ENCODE data around the gene DMD.
A peak's percentile ranks its signal among the peaks of the same experiment; 100 is the strongest.

DMD gene

DNA sequence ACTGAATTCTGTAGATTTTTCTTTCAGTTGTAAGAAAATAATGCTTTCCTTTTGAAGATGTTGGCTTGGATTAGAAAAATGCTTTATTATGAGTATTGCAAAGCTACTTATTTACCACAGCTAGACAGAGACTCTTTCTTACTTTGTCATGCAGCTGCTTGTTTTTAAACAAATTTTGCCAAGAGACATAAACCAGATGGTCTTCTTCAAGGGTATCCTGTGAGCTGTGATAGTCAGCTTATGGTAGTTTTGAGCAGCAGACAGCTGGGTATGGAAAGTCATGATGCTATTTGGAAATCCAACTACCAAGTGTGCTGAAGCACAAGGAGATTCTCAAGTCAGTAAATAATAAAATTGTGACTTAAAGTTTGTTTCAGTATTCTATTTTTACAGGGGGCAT, 941.5 kb downstream of the DMD start:
- DNase-seq (ENCODE audit: low read depth, low spot score): no peak

DNA sequence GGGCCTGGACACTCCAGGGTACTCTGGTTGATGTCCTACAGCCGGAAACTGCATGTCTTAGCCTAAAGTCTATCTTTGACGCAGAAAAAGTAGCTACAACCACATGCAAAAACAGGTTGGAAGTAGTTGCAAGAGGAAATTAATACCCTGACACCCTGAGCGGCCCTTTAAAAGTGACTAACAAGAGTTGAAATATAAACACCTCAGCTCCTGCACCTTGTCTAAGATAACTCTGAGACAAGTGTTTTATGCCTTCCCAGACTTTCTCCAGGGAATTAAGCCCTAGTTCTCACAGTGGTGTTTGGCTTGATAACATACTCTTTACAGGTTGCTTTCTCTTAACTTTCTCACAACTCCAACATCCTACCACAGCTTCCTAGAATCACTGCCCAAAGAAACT, 943.1 kb downstream of the DMD start:
- DNase-seq (ENCODE audit: low read depth, low spot score): no peak

DNA sequence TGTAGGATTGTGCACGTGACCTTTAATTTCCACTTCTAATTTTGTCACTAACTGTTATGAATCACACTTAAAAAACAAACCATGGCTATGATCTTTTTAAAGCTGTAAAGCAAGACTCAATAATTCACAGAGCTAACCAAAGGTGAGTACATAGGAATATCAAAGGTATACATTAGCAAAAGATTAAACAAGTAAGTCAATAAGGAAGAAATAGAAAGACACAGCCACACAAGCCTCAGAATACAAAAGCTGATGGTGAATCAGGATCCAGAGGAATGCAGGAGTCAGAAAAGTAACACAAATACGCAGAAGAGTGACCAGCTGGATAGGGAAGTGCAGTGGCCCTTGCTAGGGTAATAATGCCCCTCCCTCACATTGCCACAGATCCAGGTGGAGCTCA, 943.6 kb downstream of the DMD start:
- no peak for DNase-seq (ENCODE audit: low read depth, low spot score)

DNA sequence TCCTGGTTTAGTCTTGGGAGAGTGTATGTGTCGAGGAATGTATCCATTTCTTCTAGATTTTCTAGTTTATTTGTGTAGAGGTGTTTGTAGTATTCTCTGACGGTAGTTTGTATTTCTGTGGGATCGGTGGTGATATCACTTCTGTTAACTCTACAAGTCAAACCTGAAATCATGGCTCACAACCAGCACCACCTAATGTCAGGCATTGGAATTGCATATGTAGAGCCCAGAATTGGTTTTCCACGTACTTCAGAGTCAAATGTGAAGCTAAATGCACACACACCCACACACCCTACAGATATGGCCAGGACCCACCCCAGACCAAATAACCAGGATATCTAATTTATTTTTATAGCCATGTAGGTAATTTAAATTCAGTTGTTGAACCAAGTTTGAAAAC, 964.7 kb downstream of the DMD start:
- peak; percentile 19 for DNase-seq (ENCODE audit: low read depth, low spot score)

DNA sequence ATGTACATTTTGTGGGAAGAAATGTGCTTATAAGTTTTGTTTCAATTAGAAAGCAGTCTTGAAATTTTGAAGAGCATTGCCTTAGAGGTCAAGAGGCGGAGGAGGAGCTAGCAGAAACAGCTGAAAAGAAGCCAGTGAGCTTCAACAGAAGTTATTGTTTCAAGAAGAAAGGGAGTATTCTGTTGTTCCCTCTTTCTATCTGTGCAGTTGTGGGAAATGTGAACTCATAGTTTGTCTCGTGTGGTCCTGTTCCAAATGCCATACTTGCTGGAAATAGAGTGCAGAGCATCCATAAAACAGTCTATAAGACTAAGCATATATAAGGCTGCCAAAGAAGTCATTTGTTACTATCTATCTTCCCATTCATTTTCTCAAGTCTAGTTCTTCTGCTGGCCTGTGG, 1015.7 kb downstream of the DMD start:
- no peak for DNase-seq (ENCODE audit: low read depth, low spot score)

DNA sequence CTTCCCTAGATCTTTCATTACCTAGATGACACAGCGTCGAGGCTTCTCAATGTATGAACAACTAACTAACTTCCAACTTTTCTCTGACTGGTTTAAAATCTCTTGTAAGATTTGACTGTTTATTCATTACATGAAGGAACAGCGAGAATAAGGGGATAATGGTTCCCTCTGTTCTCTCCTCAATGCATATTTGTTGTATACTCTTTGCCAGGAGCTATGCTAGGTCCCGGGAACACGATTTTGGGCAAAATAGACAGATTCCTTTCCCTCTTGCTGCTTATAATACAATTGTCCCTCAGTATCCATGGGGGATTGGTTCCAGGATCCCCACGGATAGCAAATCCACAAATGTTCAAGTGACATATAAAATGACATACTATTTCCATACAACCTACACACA, 1020.0 kb downstream of the DMD start:
- DNase-seq (ENCODE audit: low read depth, low spot score): no peak

DNA sequence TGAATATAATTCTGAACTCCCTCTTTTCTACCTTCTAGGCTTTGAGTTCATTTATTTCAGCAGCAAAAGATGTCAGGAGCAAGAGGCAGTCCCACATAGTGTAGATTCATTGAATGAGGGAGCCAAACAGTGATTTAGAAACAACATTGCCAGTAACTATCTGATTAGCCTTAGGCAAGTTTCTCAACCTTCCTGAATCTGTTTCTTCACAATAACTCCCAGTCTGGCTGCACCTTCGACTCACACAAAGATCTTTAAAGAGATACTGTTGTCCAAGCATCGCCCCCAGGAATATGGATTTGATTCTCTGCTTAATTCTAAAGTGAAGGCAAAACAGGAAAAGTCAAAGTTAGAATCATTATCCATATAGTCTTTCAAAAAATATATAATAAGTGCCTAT, 1026.2 kb downstream of the DMD start:
- DNase-seq (ENCODE audit: low read depth, low spot score): no peak

DNA sequence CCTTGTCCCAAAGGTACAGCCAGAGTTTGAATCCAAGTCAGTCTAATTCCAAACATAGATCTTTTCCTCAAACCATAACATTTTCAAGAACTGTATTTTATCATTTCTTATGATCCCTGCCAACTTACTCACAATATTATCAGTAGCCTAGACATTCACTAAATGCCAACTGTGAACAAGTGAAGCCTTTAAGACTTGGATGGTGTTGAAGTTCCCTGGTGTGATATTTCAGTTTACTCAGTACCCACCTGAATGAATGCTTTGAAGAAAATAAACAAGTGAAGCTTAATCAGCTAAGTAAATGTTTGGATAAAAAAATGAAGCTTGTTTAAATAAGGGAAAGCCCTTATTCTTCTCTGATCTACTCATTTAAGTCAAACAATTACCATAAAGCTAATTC, 1028.3 kb downstream of the DMD start:
- no peak for DNase-seq (ENCODE audit: low read depth, low spot score)

DNA sequence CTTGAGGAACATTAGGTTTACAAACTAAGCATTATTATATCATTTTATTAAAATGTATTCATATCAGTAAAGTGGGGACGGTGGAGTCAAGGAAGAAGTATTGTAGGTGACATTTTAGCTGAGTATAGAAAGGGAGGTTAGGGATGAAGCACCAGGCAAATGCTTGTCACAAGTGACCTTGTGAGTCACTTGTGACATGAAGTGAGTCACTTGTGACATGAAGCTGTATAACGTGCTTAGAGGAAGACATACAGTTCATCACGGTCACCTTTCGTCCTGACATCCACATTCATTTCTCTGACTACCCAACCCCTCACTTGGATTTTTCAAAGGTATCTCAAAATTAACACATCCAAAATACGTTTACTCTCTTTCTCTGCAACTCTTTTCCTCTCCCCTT, 1034.8 kb downstream of the DMD start:
- DNase-seq (ENCODE audit: low read depth, low spot score): no peak

DNA sequence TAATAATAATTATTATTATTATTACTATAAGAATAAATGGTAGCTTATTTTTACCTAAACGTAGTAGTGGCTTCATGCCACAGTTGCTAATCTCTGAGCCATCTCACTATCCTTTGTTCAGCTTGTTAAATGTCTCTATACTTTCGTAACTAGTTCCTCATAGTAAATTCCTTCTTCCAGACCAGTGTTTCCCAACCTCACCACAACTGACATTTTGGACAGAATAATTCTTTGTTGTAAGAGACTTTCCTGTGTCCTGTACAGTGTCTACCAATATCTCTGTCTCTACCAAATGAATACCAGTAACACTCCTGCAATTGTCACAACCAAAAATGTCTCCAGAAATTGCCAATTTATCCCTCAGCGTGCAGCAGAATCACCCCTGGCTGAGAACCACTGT, 1040.9 kb downstream of the DMD start:
- DNase-seq (ENCODE audit: low read depth, low spot score): no peak

DNA sequence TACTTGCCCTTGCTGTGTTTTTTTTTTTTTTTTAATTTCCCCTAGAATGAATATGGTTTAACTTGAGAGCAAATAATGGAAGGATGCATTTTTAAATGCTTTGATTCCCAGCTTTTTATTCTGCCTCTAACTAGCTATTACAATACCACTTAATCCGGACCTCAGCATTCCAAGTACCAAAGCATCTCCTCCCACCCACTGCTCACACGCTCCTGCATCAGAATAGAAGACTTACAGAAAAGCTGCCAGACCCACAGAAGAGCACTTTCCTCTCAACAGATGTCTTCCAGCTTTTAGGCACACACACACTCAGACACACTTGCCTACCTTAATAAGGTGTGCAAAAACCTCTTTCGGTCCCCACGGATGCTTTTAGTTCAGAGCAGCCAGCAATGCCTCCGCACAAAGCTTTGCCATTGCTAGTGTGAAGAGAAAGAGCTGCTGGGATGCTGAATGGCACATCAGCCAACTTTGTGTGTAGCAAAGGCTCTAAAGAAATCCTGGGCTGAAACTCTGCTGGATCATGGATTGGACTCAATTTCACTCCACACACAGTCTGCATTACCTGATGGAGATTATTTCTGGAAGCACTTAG, 1056.2 kb downstream of the DMD start:
- DNase-seq (ENCODE audit: low read depth, low spot score): peak; percentile 7

DNA sequence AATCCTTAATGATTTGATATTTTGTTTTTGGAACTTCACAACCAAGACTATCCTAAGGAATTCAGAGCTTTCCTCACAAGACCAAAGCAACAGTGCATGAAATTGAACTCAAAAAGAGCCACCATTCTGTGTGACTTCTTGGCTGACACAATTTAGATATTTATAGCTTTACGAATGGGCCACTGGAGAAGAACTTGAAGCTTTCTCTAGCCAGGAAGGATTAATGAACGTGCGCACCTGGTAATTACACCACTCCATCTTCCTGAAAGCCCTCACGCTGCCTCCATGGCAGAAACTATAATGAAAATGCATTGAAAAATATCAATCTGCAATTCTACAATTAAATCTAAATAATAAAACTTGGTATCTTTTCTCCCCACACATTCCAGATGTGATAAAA, 1057.8 kb downstream of the DMD start:
- no peak for DNase-seq (ENCODE audit: low read depth, low spot score)

DNA sequence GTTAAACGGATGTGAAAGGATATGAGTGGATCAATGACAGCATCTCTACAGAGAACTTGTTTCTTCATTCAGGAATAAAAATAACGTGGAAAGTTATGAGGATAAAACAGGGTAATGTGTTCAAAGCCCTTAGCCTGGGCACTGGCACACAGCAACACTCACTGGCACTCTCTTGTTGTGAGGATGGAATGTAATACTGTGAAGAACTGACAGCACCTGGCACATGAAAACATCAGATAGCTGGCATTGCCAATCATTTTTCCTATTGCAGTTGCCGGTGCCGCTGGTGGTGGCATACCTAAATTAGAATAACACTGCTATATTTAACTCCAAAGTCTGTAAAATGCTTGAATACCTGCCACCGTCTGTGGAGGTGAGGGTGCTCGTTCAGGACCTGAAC, 1061.2 kb downstream of the DMD start:
- DNase-seq (ENCODE audit: low read depth, low spot score): no peak

DNA sequence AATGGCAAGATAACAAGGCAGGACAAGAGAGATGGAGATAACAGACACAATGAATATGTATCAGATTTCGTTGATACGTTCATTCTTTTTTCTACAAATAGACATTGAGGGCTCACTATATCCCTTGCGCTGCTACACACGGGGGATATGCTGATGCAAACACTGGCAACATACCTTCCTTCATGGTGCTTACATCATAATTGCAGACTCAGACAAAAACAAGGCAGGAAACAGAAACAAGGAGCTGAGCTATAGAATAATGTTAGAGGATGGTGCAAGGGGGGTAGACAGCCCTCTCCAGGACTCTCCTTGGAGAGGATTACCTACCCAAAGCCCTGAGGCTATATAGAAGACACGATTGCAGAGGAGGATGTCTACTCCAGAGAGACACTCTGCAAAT, 1069.5 kb downstream of the DMD start:
- DNase-seq (ENCODE audit: low read depth, low spot score): no peak

DNA sequence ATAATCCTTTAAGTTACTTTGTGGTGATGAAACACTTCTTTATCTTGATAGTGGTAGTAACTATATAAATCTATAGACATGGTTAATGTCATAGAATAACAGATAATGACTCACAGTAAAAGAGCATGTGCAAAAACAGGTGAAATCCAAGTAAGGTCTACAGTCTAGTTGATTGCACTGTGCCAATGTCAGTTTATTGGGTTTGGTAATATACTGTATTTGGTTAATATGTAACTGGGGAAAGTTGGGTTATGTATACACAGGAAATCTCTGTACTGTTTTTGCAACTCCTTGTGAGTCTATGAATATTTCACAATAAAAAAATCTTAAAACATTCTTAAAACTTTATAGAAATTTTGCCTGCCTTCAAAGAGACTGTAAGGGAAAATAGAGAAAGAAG, 1071.9 kb downstream of the DMD start:
- DNase-seq (ENCODE audit: low read depth, low spot score): no peak

DNA sequence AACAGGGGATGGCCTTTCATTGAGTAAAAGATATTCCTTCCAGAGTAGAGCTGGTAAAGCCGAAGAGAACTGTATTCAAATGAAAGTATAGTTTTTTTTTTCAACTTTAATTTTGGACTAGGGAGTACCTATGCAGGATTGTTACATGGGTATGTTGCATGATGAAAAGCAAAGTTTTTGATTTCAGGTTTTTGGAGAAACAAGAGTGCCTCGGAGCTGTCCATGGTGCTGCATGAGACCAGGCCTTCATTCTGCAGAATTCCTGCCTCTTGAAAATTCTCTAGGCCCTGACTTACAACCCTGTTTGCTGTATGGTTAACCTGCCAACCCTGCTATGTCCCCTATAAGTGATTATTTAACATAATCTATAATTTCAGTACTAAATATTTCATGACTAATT, 1073.8 kb downstream of the DMD start:
- peak; percentile 42 for DNase-seq (ENCODE audit: low read depth, low spot score)

DNA sequence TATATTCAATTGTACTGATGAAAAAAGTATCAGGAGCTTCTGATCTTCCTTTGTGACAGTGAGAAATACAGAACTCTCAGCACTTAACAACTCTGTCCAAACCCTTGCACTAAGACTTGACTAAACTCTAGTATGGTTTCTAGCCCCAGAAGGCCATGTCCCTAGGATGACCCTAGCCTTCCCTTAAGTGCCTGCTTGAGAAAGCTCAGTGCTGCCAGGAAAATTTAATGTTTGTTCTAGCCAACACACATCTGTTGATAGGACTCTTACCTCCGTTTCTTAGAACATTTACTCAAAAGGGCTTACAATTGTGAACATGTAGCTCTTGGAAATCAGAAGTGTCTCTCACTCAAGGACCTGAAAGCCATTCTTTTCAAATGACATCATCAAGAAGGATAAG, 1084.4 kb downstream of the DMD start:
- no peak for DNase-seq (ENCODE audit: low read depth, low spot score)

DNA sequence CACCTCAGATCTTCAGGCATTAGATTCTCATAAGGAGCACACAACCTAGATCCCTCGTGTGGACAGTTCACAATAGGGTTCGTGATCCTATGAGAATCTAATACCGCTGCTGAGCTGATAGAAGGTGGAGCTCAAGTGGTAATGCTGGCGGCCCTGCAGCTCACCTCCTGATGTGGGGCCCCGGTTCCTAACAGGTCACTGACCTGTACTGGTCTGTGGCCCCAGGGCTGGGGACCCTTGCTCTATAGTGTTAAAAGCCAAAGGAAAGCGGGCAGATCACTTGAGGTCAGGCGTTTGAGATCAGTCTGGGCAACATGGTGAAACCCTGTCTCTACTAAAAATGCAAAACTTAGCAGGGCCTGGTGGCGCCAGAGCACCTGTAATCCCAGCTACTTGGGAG, 1092.5 kb downstream of the DMD start:
- no peak for DNase-seq (ENCODE audit: low read depth, low spot score)

DNA sequence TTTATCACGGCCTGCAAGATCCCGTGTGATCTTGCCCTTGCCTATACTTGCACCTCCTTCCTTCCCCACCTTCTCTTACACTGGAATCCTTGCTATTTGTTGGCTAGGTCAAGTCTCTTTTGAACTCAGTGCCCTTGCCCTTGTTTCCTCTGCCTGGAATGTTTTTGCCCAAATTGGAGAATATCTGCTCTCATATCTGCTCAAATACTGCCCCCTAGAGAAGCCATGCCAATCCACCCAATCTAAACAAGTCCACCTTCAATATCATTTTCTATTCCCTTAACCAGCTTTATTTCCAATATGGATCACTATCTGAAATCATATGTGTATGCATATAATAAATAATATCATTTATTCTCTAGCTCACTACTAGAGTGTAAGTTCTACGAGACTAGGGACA, 1095.3 kb downstream of the DMD start:
- DNase-seq (ENCODE audit: low read depth, low spot score): peak; percentile 1

DNA sequence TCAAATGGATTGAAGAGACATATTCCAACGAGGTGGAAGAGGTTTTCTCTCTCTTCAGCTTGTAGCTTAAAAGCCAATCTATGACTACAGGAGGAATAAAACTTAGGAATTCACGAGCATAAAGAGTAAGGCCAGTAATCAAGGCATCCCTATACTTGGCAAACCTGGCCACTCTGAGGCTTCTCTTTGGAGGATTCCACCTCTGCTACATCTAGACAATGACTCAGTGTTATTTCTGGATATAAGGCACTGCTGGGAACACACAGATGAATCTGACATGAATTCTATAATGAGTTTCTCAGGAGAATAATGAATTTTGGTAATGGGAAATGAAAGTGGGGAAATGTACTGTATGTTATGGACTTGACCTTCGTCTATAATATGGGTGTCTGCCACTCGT, 1123.7 kb downstream of the DMD start:
- DNase-seq (ENCODE audit: low read depth, low spot score): no peak

DNA sequence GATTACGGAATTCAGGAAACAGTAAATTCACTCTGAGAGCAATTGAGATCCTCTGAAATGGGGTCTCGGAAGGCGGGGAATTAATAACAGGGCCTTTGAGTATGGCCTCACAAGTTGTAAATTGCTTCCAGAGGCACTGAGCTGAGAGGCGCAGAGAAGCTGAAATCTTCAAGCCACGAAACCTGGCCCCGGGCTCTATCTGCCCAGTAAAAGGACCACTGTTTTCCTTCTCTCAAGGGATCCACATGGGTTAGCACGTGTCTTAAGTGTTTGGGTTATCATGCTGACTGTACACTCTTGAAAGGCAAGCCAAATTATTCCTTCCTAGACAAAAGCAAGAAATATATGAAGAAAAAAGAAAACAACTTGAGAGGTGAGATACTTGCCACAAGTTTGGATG, 1126.6 kb downstream of the DMD start:
- DNase-seq (ENCODE audit: low read depth, low spot score): no peak

DNA sequence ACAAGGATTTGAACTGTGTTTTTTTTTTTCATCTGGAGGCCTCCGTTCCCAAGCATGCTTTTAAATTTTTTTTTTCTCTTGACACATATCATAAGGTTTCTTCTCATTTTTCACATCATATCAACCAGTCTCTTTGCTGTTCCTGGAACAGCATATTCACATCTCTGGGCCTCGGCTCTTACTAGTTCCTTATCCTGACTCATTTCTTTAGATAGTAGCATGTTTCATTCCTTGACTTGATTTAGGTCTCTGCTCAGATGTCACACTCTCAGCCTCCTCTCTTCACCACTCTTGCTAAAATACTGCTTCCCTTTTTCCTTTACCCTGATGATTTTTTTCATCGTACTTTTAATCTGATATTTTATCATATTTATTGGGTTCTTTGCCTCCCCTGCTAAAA, 1163.1 kb downstream of the DMD start:
- DNase-seq (ENCODE audit: low read depth, low spot score): no peak

DNA sequence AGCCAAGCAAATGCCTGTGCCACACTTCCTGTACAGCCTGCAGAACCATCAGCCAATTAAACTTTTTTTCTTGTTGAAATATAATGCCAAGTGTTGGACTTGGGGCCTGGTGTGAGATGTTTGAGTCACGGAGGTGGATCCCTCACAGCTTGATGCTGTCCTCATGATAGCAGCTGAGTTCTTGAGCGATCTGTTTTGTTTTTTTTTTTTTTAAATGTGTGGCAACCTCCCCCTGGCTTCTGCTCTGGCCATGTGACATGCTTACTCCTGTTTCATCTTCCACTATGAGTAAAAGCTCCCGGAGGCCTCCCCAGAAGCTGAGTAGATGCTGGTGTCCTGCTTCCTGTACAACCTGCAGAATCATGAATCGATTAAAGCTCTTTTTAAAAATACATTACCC, 1166.2 kb downstream of the DMD start:
- no peak for DNase-seq (ENCODE audit: low read depth, low spot score)

DNA sequence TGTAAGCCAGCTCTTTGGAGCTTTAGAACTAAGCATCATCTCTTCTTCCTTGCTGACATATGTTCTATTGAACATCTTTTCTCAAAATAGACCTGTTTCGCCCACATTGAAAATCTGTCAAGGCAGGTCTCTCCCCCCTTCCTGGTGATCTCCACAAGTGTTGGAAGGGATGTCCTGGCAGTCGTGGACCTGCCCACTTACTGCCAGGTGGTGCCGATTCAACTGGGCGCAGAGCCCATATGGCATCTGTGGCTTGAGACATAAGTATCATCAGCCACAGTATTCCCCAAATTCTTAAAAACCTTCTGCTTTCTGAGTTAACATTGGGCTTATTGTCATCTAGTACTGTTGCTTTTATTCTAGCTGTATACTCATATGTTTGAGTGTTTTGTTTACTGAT, 1170.2 kb downstream of the DMD start:
- no peak for DNase-seq (ENCODE audit: low read depth, low spot score)

DNA sequence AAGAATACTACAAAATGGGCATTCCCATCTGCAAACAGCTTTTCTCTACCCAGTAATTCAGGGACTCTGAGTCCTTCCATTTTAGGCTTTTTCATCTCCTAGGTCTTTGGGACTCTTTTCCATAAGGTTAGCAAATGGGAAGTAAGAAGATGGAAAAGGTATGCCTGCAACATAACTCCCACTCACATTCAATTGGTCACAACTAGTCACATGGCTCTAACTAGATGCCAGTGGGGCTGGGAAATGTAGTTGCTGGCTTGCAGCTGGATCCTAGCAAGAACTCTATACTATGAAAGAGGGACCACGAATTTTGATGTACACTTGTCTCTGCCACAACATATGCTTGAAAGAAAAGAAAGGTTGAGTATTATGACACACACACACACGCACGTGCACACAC, 1184.6 kb downstream of the DMD start:
- no peak for DNase-seq (ENCODE audit: low read depth, low spot score)
